Smooth muscle cell (in vitro differentiated cells): ENCODE measurements around the gene ACTR5. TPM values are rescaled to one million over a fixed set of nuclear protein-coding genes. Genes with fewer than 3 reads are reported as not detected.

Experiments
- DNase-seq: peaks from one replicate; lab custom pipeline; 2025; ENCODE audit not compliant: unreplicated experiment; lab: John Stamatoyannopoulos, UW
- H2AFZ ChIP-seq: fragments of 200-600 bp; sonication (generic); 2 replicates; pipeline ENCODE4 v1.6.0; 2016; ENCODE audit warnings: antibody characterized with exemption, low read depth, mild to moderate bottlenecking
- H3F3A ChIP-seq: fragments of 200-600 bp; sonication (generic); 2 replicates; pipeline ENCODE4 v1.6.0; 2017; ENCODE audit warnings: antibody characterized with exemption, low read depth
- H3K27ac ChIP-seq: fragments of 200-600 bp; sonication (generic); 2 replicates; pipeline ENCODE4 v1.5.1; 2016; ENCODE audit warnings: low read depth, mild to moderate bottlenecking
- H3K27me3 ChIP-seq: fragments of 200-600 bp; sonication (generic); 2 replicates; pipeline ENCODE4 v1.6.1; 2016; ENCODE audit warnings: low read depth, mild to moderate bottlenecking
- H3K36me3 ChIP-seq: fragments of 200-600 bp; sonication (generic); 2 replicates; pipeline ENCODE4 v1.5.1; 2016; ENCODE audit warnings: low read depth
- H3K4me1 ChIP-seq: fragments of 200-600 bp; sonication (generic); 2 replicates; pipeline ENCODE4 v1.5.1; 2016; ENCODE audit warnings: low read depth
- H3K4me2 ChIP-seq: fragments of 200-600 bp; sonication (generic); 2 replicates; pipeline ENCODE4 v1.6.0; 2016; ENCODE audit warnings: mild to moderate bottlenecking
- H3K4me3 ChIP-seq: fragments of 200-600 bp; sonication (generic); 2 replicates; pipeline ENCODE4 v1.5.1; 2016; ENCODE audit warnings: mild to moderate bottlenecking
- H3K79me2 ChIP-seq: fragments of 200-600 bp; sonication (generic); 2 replicates; pipeline ENCODE4 v1.6.0; 2016; ENCODE audit warnings: low read depth, mild to moderate bottlenecking
- H3K9ac ChIP-seq: fragments of 200-600 bp; sonication (generic); 2 replicates; pipeline ENCODE4 v1.6.0; 2016; ENCODE audit warnings: low read depth
- H3K9me3 ChIP-seq: fragments of 200-600 bp; sonication (generic); replicated peaks from 2 replicates; pipeline ENCODE4 v1.5.1; 2016; ENCODE audit warnings: low read depth
- H4K20me1 ChIP-seq: fragments of 200-600 bp; sonication (generic); 2 replicates; pipeline ENCODE4 v1.6.0; 2016; ENCODE audit warnings: low read depth
- WGBS: methylation state at CpG from one replicate; pipeline ENCODE4 v1.1.7; 2016; ENCODE audit warnings: low lambda C conversion rate; 5-methylcytosine and 5-hydroxymethylcytosine counted together
- polyA plus RNA-seq: library from polyadenylated mRNA; unstranded; fragments of >200 nt; fragmentation: Nextera tagmentation; extraction: Ambion mirVana; gene quantifications from 2 replicates; pipeline ENCODE4 v1.2.1, GENCODE V29; 2016
- total RNA-seq: library from RNA; depleted of rRNA; stranded (reverse); fragments of >200 nt; gene quantifications from 2 replicates; pipeline ENCODE4 v1.2.3, GENCODE V29; 2014
- TF ChIP-seq, protein P1 (sequence below): fragments of 200-600 bp; sonication (generic); IDR thresholded peaks from 2 replicates; pipeline ENCODE4 v1.5.1; 2017; ENCODE audit warnings: borderline replicate concordance, mild to moderate bottlenecking, antibody characterized with exemption; ENCODE audit not compliant: insufficient read depth, poor library complexity, severe bottlenecking

Gene ACTR5
- total and polyA plus RNA-seq, 2 experiments from 2014 or later: 6.9 to 9.8 TPM

DNA sequence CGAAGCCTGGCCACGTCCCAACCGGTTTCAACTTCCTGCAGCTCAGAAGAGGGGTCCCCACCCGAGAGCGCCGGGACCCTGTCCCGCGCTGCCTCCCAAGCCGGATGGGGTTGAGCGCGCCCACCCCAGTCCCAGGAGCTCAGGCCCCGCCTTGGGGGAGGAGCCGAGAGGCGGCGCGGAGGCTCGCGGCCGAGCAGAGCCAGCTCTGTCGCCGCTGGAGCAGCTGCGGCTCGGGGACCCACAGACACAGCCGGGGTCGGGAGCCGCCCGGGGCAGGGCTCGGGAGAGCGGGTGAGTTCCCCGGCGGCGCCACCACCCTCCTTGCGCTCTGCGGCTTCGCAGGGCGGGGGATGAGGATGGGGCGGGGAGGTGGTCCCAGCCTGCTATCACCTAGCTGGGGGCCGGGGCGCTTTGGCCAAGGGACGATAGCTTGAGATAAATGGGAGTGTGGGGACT, 57.3 kb downstream of the ACTR5 start, which contains the start of gene PPP1R16B:
Gene PPP1R16B (plus strand): TSS at position 196 of the 456 bp plus-strand sequence. CDS start 30,229 bp downstream, outside the sequence.
- no peaks in the 10 kb centered on the region for H3F3A ChIP-seq
- H3K9me3 ChIP-seq: no peaks in the 10 kb centered on the region
- TF ChIP-seq, protein P1, sequence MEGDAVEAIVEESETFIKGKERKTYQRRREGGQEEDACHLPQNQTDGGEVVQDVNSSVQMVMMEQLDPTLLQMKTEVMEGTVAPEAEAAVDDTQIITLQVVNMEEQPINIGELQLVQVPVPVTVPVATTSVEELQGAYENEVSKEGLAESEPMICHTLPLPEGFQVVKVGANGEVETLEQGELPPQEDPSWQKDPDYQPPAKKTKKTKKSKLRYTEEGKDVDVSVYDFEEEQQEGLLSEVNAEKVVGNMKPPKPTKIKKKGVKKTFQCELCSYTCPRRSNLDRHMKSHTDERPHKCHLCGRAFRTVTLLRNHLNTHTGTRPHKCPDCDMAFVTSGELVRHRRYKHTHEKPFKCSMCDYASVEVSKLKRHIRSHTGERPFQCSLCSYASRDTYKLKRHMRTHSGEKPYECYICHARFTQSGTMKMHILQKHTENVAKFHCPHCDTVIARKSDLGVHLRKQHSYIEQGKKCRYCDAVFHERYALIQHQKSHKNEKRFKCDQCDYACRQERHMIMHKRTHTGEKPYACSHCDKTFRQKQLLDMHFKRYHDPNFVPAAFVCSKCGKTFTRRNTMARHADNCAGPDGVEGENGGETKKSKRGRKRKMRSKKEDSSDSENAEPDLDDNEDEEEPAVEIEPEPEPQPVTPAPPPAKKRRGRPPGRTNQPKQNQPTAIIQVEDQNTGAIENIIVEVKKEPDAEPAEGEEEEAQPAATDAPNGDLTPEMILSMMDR: no peak
- no peak within 1 kb of the TSS for H3K9ac ChIP-seq
- 2% methylated on average over 29 of the region's 40 CpGs for WGBS
- H4K20me1 ChIP-seq: no peaks in the 10 kb centered on the region
- H3K36me3 ChIP-seq: no peaks in the 10 kb centered on the region
- H2AFZ ChIP-seq: peak within 1 kb of the TSS; percentile 86
- peak within 1 kb of the TSS; percentile 56 for H3K4me3 ChIP-seq
- H3K27me3 ChIP-seq: peaks cover 59% of the 10 kb centered on the region
- H3K4me1 ChIP-seq: peaks cover 14% of the 10 kb centered on the region
- peak within 1 kb of the TSS; percentile 94 for H3K4me2 ChIP-seq
- no peak for DNase-seq
- no peaks in the 10 kb centered on the region for H3K79me2 ChIP-seq
- H3K27ac ChIP-seq: no peak within 1 kb of the TSS

DNA sequence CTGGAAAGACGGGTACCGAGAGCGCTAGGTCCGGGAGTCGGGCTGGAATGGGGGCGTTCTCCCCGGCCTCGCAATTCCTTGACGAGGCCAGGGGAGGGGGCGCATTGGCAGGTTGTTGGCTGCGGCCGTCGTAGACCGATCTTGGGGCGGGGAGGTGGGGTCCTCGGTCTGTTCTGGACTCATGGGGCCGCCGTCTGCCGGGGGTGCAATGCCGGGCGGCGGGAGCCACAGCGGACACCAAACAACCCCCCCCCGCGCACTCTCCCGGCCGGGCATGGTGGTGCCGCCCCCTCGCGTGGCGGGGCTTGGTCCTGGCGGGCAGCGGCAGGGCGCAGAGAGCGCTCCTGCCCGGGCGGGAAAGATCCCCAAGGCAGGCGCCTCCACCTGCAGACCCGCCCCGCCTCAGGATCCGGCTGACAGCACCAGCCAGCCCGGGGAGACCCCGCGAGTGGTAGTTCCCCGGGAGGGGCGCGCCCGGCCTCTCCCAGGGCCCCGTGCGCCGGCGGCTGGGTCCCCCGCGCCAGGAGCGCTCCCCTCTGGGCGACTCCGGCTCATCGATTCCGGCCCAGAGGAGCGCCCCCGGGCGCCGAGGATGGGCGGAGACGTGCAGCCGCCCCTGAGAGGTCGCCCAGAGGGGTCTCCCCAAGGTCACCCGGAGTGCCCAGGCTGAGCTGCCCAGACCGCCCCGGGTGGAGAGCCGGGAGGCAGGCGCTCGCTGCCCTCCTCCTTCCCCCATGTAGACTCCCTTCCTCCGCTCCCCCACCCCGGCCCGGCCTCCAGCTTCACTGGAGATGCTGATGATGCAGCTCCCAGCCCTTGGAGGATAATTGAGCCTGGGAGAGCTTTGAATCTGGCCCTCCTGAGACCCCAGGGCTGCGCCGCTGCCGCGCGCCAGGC, 57.9 kb downstream of the ACTR5 start:
- 2% methylated on average over 46 of the region's 81 CpGs for WGBS
- TF ChIP-seq, protein P1: no peak
- peak overlapping the region; percentile 86 for H2AFZ ChIP-seq
- H3K4me1 ChIP-seq: peaks cover 14% of the 10 kb centered on the region
- H3K27ac ChIP-seq: no peak overlapping the region
- H4K20me1 ChIP-seq: no peaks in the 10 kb centered on the region
- no peaks in the 10 kb centered on the region for H3K36me3 ChIP-seq
- peak overlapping the region; percentile 56 for H3K4me3 ChIP-seq
- no peak overlapping the region for H3K9ac ChIP-seq
- no peak for DNase-seq
- H3F3A ChIP-seq: no peaks in the 10 kb centered on the region
- no peaks in the 10 kb centered on the region for H3K9me3 ChIP-seq
- peaks cover 66% of the 10 kb centered on the region for H3K27me3 ChIP-seq
- peak overlapping the region; percentile 94 for H3K4me2 ChIP-seq
- H3K79me2 ChIP-seq: no peaks in the 10 kb centered on the region

DNA sequence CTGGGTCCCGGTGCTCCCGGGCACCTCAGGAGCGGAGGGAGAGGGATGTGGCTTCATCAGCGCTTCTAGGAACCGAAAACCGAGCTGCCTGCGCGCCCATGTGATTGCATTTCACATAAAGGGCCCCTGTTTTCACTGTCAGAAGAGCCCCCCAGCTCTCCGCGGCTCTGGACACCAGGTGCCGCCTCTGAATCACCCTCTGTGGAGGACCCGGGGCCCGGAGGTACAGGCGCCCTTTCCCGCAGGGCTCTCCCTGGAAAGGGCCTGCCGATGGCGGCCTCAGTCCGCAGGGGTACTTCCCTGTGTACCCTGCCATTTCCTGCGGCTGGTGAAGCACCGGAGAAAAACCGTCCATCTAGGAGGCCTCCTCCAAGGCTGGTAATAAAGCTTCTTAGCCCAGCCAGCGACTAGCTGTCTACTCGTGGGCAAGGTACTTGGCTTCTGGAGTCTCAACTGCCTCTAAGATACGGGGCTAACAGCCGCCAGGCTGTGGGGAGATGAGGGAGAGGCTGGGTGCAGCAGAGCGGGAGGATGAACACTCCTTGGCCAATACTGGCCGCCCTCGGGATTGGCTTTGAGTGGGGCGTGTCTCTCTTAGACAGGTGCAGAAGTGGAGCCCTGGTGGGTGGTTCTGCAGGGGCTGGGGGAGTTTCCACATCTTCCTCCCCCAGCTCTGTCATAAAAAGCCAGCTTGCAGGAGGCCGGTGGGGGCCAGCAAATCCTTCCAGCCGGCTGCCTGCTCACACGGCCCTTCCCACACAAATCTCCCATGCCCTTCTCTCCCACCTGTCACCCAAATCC, 58.8 kb downstream of the ACTR5 start:
- no peak for DNase-seq
- Histone ChIP-seq H3K79me2 (no peaks in the 10 kb centered on the region), H4K20me1 (no peaks in the 10 kb centered on the region), H3K36me3 (no peaks in the 10 kb centered on the region), H3K9me3 (no peaks in the 10 kb centered on the region), H3F3A (no peaks in the 10 kb centered on the region), H3K4me1 (peaks cover 14% of the 10 kb centered on the region), H3K9ac (no peak overlapping the region), H3K27me3 (peaks cover 74% of the 10 kb centered on the region), H3K4me3 (peak overlapping the region; percentile 56), H2AFZ (no peak overlapping the region), H3K4me2 (peak overlapping the region; percentile 94), H3K27ac (no peak overlapping the region)
- TF ChIP-seq, protein P1: no peak
- WGBS: 25% methylated on average over 32 of the region's 32 CpGs
